Pulmonary artery endothelial cell (primary cell): ENCODE data around the gene C4B. TPM values are rescaled to one million over a fixed set of nuclear protein-coding genes. Genes with fewer than 3 reads are reported as not detected.
A peak's percentile ranks its signal among the peaks of the same experiment; 100 is the strongest.
"Not testable (repeated sequence)": the region's sequence is repeated elsewhere in the genome, so short reads cannot be mapped to it uniquely, and the experiment has no call there.

Source experiments
- DNase-seq: peaks from one replicate; pipeline ENCODE4 v3.0.0-alpha.2; 2011; ENCODE audit warnings: low read depth, low spot score
- total RNA-seq: library from RNA; depleted of rRNA; stranded (reverse); fragments of >200 nt; gene quantifications from 2 replicates; pipeline ENCODE4 v1.2.3, GENCODE V29; 2014

Gene C4B
- 0.66 and 1.0 TPM in 2 replicates for total RNA-seq

- not testable (repeated sequence) for DNase-seq
These were observed at the start of gene C4B for GRCh38 chr6:32014547-32014946. C4B (plus strand) TSS chr6:32014795; CDS start chr6:32014846, 51 bp downstream.

DNA sequence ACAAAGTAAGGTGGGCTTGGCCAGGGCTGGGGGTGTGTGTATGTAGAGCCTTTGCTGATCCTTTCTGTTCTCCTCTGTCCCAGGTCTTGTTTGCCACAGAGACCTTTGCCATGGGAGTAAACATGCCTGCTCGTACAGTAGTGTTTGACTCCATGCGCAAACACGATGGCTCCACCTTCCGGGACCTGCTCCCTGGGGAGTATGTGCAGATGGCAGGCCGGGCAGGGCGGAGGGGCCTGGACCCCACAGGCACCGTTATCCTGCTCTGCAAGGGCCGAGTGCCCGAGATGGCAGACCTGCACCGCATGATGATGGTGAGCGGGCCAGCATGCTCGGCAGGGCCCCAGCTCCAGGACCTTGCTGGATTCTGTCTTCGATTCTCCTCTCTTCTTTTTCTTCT lies 48.9 kb upstream of the C4B start:
- DNase-seq: no peak

GRCh38 chr6:31966506-31966905 lies 48.1 kb upstream of the C4B start:
- no peak for DNase-seq

DNA sequence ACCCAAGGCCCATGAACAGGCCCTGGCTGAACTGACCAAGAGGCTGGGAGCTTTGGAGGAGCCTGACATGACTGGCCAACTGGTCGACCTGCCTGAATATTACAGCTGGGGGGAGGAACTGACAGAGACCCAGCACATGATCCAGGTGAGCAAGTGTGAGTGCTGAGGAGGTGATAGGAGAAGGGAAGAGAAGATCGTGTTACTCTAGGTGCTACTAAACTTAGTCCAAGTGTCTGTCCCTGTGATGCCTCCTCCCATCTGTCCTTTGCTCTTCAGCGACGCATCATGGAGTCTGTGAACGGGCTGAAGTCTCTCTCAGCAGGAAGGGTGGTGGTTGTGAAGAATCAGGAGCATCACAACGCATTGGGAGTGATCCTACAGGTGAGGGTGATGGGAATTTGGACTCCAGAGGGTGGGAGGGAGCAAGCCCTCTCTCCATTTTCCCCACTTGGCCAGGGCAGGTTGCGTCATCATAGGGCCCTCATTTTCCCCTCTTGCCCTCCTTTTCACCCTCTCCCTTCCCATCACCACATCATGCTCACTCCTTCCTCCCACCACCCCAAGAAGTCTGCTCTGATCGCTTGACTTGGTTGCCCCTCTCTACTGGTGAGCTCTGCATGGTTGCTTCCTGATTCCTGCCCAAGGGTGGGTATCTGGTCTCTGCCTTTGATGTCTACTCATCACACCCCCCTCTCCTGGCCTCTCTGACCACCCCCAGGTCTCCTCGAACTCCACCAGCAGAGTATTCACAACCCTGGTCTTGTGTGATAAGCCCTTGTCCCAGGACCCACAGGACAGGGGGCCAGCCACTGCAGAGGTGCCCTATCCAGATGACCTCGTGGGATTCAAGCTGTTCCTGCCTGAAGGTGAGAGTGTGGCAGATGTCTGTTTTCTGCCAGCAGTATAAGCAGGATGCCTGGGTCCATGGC lies 47.3 kb upstream of the C4B start:
- no peak for DNase-seq

DNA sequence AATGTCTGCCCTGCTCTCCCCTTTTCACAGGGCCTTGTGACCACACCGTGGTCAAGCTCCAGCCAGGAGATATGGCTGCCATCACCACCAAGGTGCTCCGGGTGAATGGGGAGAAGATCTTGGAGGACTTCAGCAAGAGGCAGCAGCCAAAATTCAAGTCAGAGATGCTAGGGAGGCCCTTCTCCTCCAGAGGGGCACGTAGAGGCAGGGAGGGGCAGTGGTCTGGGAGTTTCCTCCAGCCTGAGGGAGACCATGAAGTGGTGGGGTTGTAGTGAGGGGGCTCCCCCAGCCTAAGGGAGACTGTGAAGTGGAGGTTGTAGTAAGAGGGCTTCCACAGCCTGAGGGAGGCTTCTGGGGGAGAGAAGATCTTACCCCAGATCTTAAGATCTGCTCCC lies 46.7 kb upstream of the C4B start:
- DNase-seq: no peak

GRCh38 chr6:31968326-31968725 lies 46.3 kb upstream of the C4B start:
- no peak for DNase-seq

DNA sequence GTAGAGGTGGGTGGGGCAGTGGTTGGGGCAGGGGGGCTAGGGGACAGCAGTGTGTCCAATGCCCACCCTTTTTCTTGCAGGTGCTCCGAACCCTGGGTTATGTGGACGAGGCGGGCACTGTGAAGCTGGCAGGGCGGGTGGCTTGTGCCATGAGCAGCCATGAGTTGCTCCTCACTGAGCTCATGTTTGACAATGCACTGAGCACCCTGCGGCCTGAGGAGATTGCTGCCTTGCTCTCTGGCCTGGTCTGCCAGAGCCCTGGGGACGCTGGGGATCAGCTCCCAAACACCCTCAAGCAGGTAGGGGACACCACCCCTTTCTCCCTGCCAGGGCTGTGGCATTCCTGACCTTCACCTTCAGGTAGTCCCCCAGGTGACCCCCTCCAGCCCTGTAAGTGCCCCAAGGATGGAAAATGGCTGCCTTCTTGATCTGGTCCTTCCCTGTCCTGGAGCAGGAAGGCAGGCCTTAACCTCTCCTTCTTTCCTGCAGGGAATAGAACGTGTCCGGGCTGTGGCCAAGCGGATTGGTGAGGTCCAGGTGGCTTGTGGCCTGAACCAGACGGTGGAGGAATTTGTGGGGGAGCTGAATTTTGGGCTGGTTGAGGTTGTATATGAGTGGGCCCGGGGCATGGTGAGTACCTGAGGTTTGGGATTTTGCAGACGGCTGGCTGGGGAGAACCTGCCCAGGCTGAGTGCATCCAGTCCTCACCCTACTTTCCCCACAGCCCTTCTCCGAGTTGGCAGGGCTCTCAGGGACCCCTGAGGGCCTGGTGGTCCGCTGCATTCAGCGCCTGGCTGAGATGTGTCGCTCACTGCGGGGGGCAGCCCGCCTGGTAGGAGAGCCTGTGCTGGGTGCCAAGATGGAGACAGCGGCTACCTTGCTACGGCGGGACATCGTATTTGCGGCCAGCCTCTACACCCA lies 45.5 kb upstream of the C4B start:
- no peak for DNase-seq

DNA sequence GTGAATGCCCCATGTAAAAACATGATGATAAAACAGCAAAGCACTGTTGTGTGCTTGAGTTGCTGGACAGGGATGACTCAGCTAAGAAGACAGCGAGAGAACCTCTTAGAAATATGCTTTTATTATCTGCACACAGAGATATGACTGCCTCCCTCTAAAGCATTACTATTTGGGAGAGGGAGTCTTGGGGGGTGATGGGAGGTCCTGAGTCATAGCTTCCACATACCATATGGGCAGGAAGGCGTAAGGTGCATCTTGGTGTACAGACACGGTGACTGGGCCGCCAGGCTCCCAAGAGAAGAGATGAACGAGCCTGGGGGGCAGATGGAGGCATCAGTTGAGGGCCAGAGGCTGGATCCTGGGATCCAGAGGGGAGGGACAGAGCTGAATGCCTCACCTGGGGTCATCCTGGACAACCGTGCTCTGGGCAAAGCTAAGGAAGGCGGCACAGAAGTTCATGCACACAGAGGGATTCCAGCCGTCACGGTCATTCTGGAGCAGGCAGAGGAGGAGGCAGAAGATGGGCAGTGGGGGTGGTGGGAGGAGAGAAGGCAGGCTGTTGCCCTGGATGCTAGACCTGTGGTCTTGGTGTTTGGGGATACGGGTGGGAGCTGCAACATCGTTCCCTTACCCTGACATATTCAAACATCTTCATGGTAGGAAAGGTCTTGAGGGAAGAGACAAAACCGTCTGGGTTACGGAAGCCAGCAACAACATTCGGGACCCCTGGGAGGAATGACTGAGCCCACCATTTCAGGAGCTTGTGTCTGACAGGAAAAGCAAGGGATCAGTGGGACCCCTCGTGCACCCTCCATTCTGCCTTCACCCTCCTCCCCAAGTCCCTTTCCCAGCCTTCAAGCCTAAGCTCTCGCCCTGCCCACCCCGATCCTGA lies 44.6 kb upstream of the C4B start:
- DNase-seq: no peak

DNA sequence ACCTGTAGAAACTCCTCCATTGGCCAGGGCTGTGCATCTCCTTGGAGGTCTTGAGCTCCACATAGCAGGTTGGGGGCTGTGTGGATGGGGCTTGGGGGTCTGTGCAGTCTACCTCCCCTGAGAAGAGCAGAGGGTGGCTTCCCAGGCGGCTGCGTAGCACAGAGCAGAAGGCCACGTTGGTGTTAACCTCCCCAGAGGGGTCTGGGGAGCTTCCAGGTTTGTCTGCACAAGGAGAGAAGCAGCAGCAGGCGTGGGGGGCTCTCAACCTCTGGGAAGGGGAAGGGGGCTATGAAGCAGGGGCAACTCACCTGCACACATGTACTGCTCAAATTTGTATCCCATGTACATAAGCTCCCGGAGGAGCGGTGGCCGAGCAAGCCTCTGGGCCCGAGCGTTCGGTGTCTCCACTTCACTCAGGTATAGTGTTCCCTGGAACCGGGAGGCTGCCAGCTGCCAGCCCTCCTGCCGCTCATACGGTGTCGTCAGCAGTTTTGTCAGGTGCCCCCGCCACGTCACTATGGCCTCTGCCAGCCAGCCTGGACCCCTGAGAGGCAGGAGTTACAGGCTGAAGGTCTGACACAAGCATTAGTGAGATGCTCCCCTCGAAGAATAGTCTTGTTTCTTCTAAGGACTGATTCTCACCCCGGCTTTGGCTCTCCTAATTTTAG lies 43.9 kb upstream of the C4B start:
- DNase-seq: no peak

DNA sequence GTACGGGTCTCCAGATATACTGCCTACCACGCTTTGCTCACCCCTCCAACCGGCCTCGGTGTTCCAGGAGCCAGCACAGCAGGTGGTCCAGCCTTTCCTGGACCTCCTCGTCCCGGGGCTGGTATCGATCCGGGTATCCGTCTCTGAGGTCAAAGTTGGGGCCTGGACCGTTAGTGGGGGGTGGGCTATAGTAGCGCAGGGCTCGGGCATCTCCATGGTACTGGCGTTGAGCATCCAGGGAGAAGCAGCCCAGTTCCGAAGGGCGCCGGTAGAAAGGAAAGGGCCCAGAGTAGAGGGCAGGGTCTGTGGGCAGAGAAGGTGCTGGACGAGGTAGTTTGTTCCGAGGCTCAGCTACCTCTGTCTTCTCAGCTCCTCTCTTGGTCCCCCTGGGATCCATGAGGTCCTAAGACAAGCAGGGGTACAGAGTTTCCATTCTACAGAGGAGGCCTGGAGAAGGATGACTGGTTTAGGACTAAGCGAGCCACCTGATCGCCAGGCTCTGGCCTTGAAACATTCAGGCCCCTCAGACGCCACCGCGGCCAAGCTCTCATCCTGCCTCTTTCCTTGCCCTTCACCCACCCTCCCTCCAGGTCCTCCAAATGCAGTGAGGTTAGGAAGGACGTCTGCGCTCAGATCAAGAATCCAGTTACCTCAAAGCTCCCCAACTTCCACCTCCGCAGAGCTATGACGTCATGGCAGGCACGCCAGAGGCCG lies 43.2 kb upstream of the C4B start:
- DNase-seq: no peak

DNA sequence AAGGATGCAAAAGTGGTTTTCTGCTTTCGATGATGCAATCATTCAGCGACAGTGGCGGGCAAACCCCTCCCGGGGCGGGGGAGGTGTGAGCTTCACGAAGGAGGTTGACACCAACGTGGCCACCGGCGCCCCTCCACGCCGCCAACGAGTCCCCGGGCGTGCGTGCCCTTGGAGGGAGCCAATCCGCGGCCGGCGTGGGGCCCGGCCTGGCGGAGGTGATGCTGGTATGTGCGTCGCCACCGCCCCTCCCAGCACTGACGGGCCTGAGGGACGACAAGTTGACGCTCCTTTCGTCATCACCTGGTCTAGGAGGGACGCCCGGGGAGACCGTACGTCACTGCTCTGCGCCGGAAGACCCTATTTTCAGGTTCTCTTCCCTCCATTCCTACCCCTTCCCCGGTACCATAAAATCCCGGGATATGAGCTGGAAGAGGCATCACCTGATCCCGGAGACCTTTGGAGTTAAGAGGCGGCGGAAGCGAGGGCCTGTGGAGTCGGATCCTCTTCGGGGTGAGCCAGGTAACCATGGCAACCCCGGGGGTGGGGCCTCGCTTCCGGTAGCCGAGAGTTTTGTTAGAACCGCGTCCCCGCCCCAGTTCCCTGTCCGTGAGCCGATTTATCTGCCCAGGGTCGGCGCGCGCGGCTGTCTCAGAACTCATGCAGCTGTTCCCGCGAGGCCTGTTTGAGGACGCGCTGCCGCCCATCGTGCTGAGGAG lies 42.4 kb upstream of the C4B start, which contains the start of gene DXO:
Gene DXO (minus strand): TSS at position 146 of the 716 bp plus-strand sequence. CDS start 463 bp downstream, outside the sequence.
- peak; percentile 96 for DNase-seq

DNA sequence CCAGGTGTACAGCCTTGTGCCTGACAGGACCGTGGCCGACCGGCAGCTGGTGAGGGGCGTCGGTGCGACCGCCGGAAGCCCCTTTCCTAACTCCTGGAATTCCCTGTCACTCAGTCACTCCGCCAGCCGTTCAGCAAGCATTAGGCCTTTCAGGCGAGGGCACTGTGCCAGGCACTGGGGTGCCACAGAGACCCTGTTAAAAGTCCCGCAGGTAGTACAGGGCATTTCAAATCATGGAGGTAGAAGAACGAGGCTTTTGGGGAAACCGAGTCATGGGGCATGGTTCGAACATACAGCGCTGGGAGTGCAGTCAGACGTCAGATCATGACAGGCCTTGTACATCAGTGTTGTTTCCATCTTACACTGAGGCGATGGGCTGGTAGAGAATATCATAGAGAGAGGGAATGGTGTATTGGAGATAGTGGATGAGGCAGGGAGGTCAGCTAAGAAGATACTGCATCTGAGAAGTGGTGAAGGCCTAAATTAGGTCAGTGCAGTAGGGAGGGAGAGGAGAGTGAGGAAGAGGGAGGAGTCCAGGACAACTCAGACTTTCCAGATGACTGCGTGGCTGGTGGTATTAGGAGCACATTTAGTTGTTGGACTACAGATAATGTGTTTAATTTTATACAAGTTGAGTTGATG lies 41.8 kb upstream of the C4B start:
- DNase-seq: no peak

GRCh38 chr6:31976065-31976464 lies 38.5 kb upstream of the C4B start:
- DNase-seq: not testable (repeated sequence)

GRCh38 chr6:31977816-31978431 lies 36.7 kb upstream of the C4B start:
- no peak for DNase-seq

- no peak for DNase-seq
These were observed 35.8 kb upstream of the C4B start for GRCh38 chr6:31978831-31979230.

- no peak for DNase-seq
These were observed 35.2 kb upstream of the C4B start for GRCh38 chr6:31979238-31979898.

DNA sequence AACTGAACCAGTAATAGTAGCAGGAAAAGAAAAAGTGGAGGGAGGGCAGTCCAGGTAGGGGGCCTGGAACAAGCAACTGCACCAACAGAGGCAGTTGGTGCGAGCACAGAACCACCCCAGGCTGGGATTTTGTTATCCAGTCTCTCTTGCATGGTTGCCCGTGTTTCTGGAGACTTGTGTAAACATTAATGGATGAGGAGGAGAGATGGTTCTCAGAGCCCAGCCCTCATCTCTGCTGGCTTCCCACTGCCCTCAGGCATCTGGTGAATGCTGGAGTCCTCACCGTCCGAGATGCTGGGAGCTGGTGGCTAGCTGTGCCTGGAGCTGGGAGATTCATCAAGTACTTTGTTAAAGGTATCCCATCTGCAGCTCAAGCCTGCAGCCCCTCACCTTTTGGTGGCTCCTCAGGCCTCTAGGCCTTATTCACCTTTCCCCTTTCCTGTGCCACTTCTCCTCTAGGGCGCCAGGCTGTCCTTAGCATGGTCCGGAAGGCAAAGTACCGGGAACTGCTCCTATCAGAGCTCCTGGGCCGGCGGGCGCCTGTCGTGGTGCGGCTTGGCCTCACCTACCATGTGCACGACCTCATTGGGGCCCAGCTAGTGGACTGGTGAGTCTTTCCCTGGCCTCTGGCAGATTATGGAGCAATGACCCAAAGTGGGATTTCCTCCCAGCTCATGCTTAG lies 34.3 kb upstream of the C4B start:
- not testable (repeated sequence) for DNase-seq
